Raji (cell line): Measurements from ENCODE around the gene LAPTM5.

ENCODE experiments used
- POLR2A ChIP-seq: IDR thresholded peaks from 2 replicates; pipeline ENCODE4 v1.6.1; 2011; ENCODE audit warnings: low read depth, low read length, control low read depth; ENCODE audit not compliant: insufficient read depth

LAPTM5 gene

DNA sequence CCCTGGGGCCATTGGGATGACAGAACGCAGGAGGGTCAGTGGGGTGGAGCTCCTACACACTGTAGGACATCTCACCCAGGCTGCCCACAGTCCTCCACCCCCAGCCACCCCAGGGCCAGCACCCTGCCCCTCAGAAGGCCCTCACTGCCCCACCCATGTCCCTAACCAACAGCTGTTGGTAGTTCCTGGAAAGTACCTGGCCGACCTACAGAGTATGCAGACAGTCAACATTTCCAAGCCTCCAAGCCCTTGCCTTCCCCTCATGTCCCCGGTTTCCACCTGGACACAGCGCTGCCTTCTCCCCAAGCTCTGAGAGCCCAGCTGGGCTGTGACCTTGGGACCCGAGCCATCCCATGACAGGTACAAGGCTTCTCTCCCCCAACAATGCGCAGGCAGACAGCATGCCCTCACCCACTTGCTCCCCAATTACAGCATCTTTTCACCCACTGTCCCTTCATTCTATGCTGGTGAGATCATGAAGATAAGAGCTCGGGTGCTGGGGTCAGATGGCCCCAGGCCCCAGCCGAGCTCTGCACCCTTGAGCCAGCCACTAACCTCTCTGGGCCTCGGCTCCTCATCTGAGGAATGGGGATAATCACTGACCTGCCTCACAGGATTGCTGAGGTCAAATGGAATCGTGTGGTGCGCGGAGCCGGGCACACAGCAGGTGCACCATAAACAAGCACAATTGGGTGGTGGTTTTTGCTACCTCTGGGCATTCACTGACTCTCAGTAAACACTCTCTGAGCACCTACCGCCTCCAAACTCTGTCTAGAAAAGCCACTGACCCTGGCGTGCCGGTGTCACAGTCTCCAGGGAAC is 11.2 kb downstream of the LAPTM5 start:
- TF ChIP-seq POLR2A: no peak

DNA sequence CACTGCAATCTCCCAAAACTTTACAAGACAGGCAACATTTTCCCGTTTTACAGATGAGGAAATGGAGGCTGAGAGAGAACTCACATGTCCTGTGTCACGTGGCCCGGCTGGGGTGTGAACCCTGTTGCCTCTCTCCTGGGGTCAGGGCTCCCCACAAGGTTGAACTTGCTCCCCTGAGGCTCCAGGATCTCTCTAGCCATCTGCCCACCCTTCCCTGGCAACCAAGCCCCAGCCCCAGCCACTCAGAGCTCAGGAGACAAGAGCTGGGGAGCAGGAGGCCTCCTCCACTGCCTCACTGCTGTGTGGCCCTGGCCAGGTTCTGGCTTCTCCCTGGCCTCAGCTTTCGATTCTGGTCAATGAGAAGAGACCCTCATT is 11.8 kb downstream of the LAPTM5 start:
- TF ChIP-seq POLR2A: no peak

DNA sequence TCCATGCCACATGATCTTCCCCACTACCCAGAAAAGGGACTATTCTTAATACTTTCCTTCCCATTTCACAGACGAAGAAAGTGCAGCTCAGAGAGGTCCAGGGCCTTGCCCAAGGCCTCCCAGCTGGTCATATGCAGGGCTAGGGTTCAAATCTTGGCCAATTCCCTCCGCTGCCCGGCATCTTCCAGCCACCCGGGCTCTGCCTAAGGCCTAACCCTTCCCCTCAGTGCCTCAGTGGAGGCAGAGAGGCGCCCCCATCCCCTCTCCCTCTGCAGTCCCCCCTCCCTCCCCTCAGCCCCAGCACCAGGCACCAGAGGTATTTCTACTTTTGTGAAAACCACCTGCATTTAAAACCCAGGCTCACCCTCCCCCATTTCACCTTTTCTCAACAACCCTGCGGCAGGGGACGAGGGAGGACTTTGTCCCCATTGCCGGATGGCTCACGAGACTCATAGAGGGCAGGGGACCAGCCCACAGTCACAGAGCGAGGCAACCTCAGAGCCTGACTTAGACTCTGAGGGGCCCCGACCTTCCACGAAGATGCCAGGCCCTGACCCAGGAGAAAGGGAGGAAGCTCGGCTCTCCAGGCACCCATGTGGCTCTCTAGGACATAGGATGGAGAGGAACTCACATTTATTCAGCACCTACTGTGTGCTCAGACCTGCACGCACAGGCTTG is 12.3 kb downstream of the LAPTM5 start:
- TF ChIP-seq POLR2A: no peak

DNA sequence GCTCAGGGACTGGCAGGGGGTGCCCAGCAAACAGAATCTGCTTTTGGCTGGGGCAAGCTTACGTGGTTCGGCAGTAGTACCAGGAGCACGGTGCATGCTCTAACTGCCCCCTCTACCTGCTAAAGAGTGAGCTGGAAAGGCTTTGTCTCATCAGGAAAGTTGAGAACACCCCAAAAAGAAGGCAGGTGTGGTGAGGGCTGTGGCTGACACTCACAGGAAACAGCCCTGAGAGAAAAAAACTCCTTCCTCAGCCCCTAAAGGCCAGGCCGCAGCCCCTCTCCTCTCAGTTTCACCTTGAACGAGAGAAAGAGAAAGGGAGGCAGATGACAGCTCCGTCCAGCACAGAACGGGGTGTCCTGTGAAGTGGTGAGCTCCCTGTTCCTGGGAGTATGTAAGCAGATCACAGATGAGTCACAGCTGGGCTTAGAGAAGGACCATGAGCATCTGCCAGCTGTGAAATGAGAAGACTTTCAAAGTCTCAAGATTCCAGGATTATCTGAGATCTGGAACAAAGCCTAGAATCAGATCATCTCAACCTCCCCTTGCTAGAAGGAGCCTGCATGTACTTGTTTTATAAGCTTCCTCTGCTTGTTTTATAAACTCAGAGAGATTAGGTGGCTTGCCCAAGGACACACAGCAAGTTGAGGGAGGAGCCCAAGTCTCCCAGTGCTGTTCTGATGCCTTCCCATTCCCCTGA is 13.4 kb downstream of the LAPTM5 start:
- TF ChIP-seq POLR2A: no peak

DNA sequence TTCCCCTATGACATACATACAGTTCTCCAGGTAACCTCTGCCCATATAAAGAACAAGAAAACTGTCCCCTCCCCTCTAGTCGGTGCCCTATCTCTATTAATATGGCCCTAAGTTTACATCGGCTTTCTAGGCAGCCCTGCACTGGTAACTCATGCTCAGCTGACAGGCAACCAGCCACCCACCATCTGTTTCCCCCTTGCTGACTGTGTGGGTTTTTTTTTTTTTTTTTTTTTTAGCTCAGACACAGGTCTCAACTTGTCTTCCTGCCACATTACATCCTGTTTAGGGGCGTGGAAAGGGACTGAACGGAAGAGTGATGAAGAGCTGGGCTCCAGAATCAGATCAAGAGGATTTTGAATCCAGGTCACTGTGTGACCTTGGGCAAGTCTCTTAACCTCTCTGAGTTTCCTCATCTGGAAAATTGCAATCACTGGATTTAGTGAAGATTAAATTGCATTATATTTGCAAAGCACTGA is 14.0 kb downstream of the LAPTM5 start:
- no peak for TF ChIP-seq POLR2A

DNA sequence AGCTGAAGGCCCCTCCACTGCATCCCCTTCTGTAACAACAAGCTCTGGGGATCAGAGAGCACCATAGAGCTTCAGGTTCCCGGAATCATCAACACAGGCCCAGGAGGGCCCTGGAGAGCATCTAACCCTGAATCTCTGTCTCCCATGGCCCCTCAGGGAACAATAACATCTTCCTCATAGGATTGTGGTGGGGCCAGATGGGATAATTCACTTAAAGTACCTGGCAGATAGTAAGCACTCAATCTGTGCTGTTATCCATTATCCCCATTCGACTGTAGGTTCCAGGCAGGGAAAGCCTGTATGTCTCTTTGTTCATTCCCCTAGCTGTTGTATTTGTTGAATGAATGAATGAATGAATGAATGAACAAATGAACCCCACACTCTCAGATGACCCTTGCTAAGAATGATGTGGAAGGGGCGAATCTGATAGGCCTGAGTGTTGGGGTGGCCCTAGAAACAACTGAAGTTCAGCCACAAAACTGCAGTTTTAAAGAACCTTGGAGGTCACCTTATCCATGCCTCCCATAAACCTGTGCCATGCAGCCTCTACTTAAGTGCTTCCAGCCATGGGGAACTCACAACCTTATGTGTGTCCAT is 14.5 kb downstream of the LAPTM5 start:
- TF ChIP-seq POLR2A: no peak

DNA sequence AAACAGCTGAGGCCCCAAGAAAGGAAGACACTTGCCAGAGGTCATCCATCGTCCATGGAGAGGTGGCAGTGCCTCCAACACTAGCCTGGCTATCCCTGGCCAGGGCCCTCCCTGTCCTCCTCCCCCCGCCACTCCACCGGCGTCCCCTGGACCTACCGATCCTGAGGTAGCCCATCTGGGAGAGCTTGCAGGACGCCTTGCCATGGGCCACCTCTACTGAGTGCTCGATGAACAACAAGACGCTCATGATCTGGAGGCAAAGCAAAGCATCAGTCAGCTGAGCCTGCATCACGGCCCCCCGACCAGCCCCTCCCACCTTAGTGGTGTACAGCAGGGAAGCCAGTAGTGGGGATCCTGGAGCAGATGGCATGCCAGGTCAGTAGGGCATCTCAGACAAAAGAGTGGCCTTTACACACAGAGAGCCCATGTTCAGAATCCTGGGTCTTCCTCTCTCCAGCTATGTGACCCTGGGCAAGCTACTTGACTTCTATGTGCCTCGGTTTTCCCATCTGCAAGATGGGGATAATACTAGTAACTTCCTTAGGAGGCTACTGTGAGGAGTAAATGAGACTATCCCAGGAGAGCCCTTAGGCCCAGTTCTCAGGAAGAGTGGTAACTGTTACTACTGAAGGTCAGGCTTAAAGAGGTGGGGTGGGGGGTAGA is 15.1 kb downstream of the LAPTM5 start:
- no peak for TF ChIP-seq POLR2A

DNA sequence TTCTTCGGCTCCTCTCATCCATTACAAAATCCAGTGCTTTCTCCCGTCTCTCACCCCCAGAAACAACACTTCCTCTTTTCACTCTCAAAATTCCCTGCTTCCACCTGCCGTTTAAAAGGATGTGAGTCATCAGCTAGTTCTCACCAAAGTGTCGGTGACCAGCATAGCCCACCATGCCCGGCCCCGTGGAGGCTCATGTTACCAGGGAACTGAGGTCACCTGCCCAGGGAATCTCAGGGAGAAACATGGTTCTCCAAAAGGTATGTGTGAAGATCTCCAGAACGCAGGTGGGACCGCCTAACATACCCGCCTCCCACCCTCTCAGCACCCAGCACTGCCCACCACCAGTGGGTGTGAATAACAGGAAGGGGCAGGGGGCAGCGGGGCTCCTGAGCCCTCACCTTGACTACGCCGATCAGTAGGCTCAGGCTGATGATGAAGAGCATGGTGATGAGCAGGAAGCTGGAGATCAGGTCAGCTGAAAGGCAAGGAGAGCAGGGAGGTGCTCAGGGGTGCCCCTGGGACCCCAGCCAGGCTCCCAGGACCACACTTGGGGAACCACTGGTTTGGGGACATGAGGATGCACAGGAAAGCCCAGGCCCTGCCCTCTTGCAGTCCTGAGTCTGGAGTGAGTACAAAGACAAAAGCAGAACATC is 16.2 kb downstream of the LAPTM5 start:
- TF ChIP-seq POLR2A: no peak

DNA sequence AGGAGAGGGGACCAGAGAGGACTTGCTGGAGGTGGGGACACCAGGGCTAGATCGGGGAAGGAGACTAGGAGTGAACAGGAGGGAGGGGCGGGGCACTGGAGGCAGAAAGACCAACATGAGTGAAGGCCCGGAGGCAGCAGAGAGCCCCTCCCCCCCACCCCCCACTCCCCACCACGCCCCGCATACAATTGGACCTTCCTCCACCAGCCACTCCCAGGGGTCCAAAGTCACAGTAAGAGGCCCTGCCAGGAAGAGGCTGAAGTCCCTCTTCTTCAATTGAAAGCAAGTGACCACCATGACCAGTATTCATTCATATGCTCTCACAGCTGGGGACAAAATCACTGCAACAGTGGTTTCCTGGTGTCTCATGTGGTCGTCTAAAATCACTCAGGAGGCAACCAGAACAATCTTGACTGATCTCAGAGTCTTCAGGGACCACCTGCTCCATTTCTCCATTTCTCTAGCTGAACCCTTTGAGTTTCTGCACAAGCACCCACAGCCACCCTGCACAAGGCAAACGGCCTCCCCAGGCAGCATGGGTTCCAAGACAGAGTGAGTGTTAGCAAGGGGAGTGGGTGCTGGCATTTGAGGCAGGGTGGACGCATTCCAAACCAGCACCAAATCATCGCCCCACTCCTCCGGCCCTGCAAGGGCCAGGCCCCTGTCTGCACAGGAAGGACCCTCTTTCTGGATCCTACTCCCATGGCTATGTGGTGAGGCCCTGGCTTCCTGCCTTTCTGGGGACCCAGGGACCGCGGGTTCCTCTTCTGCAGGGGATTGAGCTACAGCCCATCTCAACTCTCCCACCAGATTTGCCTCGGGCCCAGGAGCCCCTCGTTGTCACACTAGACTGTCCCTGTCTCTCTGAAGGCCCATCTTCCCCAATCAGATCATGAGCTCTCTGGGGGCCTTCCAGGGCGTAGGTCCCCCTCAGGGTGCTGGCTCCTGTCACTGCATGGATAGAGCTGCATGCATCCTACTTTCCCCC is 17.0 kb downstream of the LAPTM5 start:
- TF ChIP-seq POLR2A: no peak

DNA sequence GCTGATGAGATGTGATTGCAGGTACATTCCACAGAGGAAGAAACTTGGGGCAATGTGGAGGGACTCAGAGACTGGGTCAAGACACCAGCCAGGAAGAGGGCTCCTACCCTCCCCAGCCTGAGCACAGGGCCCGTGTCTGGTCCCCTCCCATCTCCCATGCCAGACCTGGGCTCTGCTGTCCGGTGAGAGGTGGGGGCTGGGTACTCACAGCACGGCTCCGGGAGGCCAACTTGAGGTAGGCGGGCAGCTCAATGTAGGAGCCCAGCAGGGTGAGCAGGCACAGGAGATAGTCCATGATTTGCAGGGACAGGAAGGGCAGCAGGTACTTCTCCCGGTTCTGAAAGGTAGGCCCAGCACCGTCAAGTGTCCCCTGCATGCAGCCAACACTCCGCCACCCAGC is 18.0 kb downstream of the LAPTM5 start:
- TF ChIP-seq POLR2A: no peak

DNA sequence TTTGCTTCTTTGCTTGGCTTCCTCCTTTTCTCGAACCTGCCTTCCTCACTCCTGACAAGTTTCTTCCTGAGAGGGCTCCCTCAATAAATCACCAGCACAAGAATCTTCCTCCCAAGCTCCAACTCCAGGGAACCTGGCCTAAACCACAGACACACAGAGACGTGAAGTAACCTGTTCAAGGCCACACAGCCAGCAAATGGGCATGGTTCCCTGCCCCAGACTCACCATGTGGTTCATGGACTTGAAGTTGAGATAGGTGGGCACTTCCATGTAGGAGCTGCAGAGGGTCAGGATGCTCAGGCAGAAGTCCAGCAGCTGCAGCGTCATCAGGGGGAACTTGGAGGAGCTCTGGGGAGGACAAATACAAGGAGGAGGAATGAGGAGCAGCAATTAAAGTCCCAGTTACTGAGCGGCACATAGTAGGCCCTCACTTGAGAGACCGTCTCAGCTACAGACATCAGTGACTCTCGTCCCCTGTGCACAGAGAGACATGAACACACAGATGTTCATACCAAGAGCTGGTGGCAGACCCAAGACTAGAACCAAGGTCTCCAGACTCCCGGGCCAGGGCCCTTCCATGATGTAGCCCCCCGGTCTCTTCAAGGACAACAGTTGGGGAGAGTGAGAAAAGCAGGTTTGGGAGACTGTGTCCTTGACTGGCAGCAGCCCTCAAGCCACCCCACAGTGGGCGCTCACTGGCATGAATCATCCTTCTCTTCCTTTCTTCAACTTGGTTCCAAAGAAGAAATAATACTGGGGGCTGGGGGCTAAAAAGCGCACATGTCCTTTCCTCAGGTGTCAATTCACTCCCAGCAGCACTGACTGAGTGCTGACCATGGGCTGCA is 18.6 kb downstream of the LAPTM5 start:
- TF ChIP-seq POLR2A: no peak

DNA sequence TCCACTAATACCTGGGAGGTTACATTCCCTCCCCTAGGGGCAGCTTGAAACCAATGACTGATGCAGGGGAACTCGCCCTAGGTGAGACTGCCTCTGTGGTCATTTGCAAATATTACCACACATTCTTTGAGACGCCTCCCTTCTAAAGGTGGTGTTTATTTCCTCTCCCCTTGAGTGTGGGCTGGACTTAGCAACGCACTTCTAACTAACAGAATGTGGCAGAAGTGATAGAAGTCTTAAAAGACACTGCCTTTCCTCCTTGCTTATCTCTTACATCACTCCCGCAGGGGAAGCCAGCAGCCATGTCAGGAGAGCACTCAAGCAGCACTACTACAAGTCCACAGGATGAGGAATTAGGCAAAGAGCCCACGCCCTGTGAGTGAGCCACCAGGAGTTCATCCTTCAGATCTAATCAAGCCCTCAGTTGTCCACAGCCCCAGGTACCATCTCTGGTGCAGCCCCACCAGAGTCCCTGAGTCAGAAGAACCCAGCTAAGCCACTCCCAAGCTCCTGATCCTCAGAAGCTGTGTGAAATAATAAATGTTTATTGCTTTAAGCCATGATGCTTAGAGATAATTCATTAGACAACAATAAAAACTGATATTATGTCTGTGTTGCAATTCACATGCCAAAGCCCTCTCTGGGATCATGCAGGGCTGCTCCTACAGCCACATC is 19.4 kb downstream of the LAPTM5 start:
- TF ChIP-seq POLR2A: no peak

DNA sequence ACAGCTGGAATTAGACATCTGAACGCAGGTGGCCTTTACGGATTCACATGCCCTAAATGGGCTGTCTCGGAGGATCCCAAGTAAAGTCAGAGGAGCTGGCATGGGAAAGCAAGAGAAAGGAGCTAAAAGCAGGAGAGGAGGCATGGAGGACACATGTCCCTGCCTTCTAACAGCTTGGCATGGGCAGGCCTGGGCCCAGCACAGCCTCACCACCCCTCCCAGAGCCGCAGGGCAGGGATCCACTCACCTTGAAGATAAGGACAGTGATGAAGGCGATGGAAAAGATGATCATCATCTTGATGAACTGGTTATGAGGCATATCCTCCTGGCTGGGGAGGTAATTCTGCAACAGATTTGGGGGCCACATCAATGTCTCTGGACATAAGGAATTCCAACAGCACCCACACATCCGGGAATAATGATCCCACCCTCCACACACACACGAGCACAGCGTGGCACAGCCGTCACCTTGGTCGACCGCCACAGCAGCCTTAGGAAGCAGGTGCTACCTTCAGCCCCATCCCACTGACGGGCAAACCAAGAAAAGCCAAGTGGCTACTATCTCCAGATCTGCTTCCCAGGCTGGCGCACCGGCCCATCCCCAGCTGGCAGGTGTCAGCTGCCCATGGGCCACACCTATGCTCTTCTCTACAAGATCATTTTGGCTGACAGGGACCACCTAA is 20.1 kb downstream of the LAPTM5 start:
- no peak for TF ChIP-seq POLR2A
